Measurements from ENCODE around the gene RHBDL1. TPM values are rescaled to one million over a fixed set of nuclear protein-coding genes. Genes with fewer than 3 reads are reported as not detected.

RHBDL1 gene
- total RNA-seq, 1 donor from 2014 or later = 2.3 TPM

- Histone ChIP-seq H3K36me3 (no peaks in the 10 kb centered on the region), H3K4me3 (no peak overlapping the region), H3K9me3 (replicated peaks) (no peaks in the 10 kb centered on the region), H3K4me1 (peaks cover 54% of the 10 kb centered on the region), H3K27me3 (ENCODE audit: low read depth) (peaks cover 20% of the 10 kb centered on the region), H3K27ac (replicated peaks) (no peak overlapping the region)
- DNase-seq = no peak
- no peak for TF ChIP-seq CTCF (IDR thresholded peaks at IDR 0.05; ENCODE audit: borderline replicate concordance)
- intact Hi-C loops (cut with micrococcal nuclease) = no loop called here
Observed at GRCh38 chr16:722835-723633, 47.6 kb downstream of the RHBDL1 start.

- H3K27me3 ChIP-seq (ENCODE audit: low read depth) = peaks cover 26% of the 10 kb centered on the region
- no peaks in the 10 kb centered on the region for H3K9me3 ChIP-seq (replicated peaks)
- intact Hi-C loops (cut with micrococcal nuclease) = no loop called here
- no peaks in the 10 kb centered on the region for H3K36me3 ChIP-seq
- no peak for DNase-seq
- no peak overlapping the region for H3K27ac ChIP-seq (replicated peaks)
- peaks cover 59% of the 10 kb centered on the region for H3K4me1 ChIP-seq
- no peak overlapping the region for H3K4me3 ChIP-seq
- TF ChIP-seq CTCF (IDR thresholded peaks at IDR 0.05; ENCODE audit: borderline replicate concordance) = no peak
Observed at GRCh38 chr16:723695-724094, 48.2 kb downstream of the RHBDL1 start.

GRCh38 chr16:724188-725040 lies 48.9 kb downstream of the RHBDL1 start:
- no peaks in the 10 kb centered on the region for H3K36me3 ChIP-seq
- H3K4me1 ChIP-seq = peaks cover 54% of the 10 kb centered on the region
- intact Hi-C loops (cut with micrococcal nuclease) = no loop called here
- H3K4me3 ChIP-seq = no peak overlapping the region
- peaks cover 26% of the 10 kb centered on the region for H3K27me3 ChIP-seq (ENCODE audit: low read depth)
- no peak for TF ChIP-seq CTCF (IDR thresholded peaks at IDR 0.05; ENCODE audit: borderline replicate concordance)
- DNase-seq = no peak
- H3K27ac ChIP-seq (replicated peaks) = no peak overlapping the region
- H3K9me3 ChIP-seq (replicated peaks) = no peaks in the 10 kb centered on the region

- DNase-seq = no peak
- Histone ChIP-seq H3K27me3 (ENCODE audit: low read depth) (peaks cover 26% of the 10 kb centered on the region), H3K4me1 (peaks cover 48% of the 10 kb centered on the region), H3K4me3 (no peak overlapping the region), H3K27ac (replicated peaks) (no peak overlapping the region), H3K36me3 (no peaks in the 10 kb centered on the region), H3K9me3 (replicated peaks) (no peaks in the 10 kb centered on the region)
- TF ChIP-seq CTCF (IDR thresholded peaks at IDR 0.05; ENCODE audit: borderline replicate concordance) = no peak
- intact Hi-C loops (cut with micrococcal nuclease) = no loop called here
Observed at GRCh38 chr16:725041-725376, 49.5 kb downstream of the RHBDL1 start.

- H3K9me3 ChIP-seq (replicated peaks) = no peaks in the 10 kb centered on the region
- peaks cover 42% of the 10 kb centered on the region for H3K4me1 ChIP-seq
- no peak overlapping the region for H3K4me3 ChIP-seq
- peaks cover 4% of the 10 kb centered on the region for H3K36me3 ChIP-seq
- H3K27me3 ChIP-seq (ENCODE audit: low read depth) = peaks cover 26% of the 10 kb centered on the region
- TF ChIP-seq CTCF (IDR thresholded peaks at IDR 0.05; ENCODE audit: borderline replicate concordance) = no peak
- no peak overlapping the region for H3K27ac ChIP-seq (replicated peaks)
- DNase-seq = no peak
- intact Hi-C loops (cut with micrococcal nuclease) = no loop called here
Observed at GRCh38 chr16:725463-726187, 50.2 kb downstream of the RHBDL1 start.
